ENCODE results near the gene EEIG1.

EEIG1 gene

DNA sequence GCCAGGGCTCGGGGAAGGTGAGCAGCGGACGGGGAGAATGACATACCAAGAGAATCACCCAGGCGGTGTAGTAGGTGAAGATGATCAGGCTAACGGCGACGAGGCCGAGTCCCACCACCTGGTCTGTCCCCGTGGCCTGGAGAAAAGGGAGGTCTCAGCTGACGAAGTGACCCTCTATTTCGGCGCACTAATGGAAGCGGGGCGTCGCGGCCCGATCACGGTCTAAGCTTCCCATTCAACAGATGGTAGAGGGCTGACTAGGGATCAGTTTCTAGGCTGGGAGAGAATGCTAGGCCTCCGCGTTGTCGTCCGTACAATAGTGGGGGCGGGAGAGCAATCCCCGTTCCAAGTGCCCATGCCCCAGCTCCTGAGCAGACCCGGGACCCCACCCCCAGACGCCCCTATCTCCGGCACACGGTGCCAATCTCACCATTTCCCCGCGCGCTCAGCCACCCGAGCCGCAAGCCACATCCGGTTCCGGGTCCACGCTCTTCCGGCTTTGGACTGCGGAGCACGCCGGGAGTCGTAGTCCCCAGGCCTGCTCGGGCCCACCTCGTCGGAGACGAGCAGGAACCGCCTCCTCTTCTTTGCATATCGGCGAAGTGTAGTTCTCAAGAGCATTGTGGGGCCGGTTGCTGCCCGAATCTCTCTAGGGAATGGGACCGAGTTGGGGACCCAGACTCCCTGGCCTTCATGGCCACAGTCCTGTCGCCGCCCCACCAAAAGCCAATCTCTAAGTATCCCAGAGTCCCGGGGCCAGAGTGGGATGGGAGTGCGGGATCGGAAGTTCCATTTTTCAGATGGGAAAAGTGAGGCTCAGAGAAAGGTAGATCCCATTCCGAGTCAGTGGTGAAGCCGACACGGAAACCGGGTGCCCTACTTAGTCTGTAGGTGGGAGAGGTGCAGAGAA, 43.1 kb downstream of the EEIG1 start, which contains the start of gene DPM2:
Gene DPM2 (minus strand): TSS at position 467 of the 910 bp plus-strand sequence. CDS start 34 bp downstream, at position 433.
- DNase-seq, result peak; percentile 85 to 91 (median 87)

DNA sequence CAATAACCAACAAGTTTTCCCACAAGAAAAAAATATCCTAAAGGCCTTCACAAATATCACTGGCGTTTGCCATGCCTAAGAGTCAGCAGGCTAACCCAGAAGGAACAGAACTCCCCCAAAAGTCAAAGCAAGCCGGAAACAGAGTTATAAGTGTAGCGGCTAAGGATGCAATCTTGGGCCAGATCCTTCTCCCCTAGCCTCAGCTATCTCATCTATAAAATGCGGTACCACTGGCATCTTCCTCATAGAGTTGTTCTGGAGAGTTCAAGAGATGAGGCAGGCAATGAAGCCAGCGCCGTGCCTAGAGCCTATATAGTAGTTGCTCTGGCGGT, 43.8 kb downstream of the EEIG1 start:
- DNase-seq, result peak in 1 of 3 donors; percentile 18

DNA sequence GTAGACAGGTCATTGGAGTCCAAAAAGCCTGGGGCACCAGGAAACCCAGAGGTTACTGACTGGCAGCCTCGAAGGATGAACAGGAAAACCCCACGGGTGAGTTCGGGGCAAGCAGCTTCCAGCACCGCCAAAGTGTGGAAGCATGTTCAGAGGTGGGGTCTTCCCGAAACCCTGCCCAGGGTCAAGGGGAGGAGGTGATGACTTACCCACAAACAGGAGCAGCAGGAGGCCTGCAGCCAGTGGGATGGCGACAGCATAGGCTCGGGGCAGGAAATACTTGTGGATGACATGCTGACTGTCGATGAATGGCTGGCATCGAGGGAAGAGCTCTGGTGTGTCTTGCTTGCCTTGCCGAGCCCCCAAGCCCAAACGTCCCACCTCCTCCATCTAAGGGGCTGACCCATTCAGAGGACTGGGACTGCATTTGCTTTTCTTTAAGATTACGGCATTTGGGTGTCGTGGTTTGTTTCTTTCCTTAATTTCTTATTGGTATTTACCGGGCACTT, 44.4 kb downstream of the EEIG1 start:
- no peak for DNase-seq

DNA sequence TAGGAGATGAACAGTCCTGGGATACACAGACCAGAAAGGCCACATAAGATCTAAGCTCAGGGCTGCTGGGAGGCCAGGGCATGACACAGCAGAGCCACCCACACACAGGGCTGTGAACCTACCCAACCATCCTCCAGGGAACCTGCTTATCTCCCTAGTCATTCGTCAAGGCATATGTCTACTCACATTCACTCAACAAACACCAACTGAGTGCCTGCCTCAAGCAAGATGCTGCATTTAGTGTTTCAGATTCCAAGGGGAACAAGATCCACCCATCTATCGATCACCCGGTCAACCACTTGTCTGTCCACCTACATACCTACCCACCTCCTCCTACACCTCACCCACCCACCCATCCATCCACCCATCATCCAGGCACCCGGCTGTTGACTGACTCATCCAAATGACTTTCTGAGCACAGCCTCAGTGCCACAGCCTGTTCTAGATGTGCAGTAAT, 45.0 kb downstream of the EEIG1 start:
- DNase-seq, result peak in 1 of 3 donors; percentile 37

DNA sequence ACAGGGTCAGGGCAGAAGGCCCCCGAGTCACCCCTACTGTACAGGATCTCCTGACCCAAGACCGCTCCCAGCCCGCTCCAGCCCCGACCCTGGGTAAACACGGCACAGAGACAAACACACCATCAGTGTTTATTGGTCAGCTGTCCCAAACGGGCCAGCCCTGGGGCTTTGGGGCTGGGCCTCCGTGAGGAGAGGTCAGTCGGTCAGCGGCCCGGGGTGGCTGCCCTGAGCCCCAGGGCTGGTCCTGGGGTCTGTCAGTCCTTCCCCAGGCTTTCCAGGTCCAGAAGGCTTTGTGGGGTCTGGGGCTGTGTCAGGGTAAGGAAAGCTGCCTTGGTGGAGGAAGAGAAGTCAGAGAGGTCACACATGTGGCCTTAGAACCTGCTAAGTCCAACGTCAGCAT, 45.8 kb downstream of the EEIG1 start:
- DNase-seq, result no peak

DNA sequence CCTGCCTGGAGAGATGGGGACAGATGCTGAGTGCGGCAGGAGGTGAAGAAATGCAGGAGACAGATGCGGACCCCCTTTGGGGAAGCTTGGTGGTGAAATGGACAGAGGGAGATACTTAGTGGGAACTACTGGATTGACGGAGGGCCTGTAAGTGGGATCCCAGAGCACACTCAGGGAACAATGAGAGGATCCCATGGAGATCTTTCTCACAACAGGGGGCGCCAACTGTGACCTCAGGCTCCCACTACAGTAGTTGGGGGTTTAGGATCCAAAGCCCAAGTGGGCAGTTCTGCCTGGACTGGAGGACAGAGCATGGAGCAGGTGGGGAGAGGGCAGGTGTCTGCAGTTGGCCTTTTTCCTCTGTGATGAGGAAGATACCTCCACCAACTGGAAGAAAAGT, 46.5 kb downstream of the EEIG1 start:
- DNase-seq, result no peak

DNA sequence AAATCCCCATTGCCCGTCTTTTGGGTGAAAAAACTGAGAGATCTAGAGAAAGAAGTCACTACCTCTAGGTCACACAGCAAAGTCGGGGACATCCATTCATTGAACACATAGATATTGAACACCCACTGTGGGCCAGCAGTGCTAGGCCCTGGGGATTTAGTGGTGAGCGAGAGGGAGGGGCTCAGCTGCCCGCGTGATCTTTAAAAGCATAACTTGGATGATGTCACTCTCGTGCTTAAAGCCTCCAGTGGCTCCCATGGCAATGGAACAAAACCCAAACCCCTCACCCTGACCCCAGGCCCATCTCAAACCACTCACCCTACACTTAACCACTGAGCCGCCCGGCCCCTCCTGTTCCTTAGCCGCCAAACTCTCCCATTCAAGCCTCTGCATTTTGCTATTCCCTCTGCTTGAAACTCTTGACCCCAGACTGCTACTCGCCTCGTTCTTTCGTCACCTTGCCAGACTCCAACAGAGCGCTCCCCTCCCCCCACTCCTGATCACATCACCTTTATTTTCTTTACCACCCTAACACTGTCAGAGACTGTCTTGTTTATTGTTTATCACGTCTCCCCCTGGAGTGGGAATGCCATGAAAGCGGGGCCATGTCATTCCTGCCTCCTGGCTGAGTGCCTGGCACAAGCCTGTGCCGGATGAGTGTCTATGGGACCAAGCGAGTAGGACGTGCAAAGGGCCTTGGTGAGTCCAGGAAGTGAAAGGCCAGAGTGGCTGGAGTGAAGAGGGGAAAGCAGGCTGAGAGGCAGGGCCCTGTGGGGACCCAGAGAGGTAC, 49.5 kb downstream of the EEIG1 start:
- DNase-seq, result peak; percentile 43 to 50 (median 43)
